ENCODE results near the gene RHOU.

DNA sequence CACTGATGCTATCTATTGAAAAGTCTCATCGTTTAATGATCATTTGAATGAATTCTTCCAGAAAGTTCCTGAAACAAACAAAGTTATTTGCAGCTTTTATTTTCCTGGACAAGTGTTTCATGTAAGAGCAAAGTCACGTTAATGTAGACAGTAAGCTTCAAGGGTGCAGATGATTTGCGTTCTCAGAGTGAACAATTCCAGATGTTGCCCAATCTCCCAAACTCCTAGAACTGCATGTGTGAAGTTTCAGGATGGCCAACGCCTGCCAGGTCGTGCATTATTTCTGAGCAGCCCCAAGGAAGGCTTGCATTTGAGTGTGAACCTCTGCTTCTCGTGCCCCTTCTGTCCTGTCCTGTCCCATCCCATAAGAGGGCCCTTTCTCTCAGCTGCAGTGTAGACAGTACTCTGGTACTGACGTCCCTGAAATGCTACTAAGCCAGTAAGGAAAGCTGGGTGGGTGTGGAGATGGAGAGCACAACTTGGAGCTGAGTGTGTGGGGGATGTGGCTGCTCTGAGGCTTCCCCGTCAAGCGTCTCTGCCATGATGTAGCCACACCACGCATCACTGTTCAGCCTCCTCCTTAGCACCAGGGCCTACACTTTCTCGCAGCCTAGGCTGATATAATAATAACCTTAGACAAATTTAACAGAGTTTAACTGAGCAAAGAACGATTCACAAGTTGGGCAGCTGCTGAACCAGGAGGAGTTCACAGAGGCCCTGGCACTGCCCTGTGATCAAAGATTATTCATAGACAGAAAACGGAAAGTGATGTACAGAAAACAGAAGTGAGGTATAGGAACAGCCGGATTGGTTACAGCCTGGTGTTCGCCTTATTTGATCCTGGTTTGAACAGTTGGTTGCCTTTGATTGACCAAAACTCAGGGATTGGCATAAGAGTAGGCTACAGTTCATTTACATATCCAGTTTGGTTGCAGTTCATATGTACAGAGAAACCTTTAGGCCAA lies 50.4 kb downstream of the RHOU start:
- TF ChIP-seq, protein P1, sequence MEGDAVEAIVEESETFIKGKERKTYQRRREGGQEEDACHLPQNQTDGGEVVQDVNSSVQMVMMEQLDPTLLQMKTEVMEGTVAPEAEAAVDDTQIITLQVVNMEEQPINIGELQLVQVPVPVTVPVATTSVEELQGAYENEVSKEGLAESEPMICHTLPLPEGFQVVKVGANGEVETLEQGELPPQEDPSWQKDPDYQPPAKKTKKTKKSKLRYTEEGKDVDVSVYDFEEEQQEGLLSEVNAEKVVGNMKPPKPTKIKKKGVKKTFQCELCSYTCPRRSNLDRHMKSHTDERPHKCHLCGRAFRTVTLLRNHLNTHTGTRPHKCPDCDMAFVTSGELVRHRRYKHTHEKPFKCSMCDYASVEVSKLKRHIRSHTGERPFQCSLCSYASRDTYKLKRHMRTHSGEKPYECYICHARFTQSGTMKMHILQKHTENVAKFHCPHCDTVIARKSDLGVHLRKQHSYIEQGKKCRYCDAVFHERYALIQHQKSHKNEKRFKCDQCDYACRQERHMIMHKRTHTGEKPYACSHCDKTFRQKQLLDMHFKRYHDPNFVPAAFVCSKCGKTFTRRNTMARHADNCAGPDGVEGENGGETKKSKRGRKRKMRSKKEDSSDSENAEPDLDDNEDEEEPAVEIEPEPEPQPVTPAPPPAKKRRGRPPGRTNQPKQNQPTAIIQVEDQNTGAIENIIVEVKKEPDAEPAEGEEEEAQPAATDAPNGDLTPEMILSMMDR (conservative IDR thresholded peaks at IDR 0.05; ENCODE audit: low read depth, low read length) = no peak
- no peak for TF ChIP-seq EZH2 (IDR thresholded peaks at IDR 0.05; ENCODE audit: borderline replicate concordance, low read depth, low read length, poor library complexity, severe bottlenecking)

Data from A673 (cell line).